DMS153 treated with DMSO at 0.1 percent for 48 hours (cell line): ENCODE results near the gene TPP2.

ENCODE experiments used
- DNase-seq: peaks from one replicate; lab custom pipeline; 2025; ENCODE audit not compliant: unreplicated experiment; lab: John Stamatoyannopoulos, UW

The TPP2 gene

DNA sequence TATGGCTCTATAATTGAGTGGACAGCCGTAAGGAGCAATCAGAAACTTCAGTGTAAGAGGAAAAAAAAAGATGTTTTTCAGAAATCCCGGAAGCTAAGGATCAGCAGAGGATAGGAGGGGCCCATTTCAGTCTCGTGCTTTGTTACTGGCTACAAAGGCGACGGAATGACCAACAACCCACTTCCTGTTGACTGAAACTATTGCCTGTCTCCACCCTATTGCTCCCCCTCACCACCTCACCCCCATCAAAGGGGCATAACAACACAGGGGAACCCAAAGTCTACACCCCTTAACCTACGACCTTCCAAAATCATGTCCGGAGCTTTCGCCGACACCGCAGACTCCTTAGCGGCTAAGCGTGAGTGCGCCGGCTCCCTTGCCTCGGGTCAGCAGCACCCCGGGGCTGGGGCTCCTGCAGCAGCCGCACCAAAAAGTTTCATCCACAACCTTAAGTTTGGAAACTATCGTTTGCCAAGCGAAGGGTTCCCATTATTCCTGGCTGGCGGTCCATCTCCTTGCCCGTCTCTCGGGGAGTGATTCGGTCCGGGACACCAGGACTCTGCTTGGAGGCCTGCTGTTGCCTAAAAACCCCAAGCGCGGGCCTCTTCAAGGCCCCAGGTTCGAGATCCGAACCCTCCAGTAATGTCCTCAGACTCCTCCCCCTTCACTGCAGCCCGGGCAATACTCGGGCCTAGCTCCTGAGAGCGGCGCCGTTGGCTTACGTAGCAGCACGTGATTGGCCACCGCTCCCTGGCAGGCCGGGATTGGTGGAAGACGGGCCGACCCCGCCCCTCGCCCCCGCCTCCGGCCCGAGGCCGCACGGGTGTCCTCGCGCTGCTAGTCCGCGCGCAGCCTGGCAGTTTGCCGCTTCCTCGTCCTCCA, at the start of gene TPP2:
Gene TPP2, plus strand, starts transcription at position 840 of the 882 bp plus-strand sequence. CDS start 53 bp downstream, outside the sequence.
- peak; percentile 93 for DNase-seq

DNA sequence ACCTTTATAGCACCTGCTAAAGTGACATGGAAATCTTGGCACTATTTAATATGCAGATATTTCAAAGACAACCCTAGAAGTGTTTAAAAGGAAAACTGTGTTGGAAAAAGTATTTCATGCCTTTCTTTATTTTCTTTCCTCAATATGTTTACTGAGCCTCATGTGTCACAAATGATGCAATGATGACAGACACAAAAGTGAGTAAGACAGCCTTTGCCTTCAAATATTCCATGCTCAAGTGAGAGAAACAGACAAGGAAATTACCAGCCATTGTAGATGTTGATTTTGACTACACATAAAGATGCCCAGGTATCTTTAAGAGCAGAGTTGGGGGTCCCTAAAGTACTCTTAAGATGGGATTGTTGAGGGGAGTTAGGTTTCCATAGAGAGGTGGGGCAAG, 48.0 kb upstream of the TPP2 start:
- DNase-seq: no peak

DNA sequence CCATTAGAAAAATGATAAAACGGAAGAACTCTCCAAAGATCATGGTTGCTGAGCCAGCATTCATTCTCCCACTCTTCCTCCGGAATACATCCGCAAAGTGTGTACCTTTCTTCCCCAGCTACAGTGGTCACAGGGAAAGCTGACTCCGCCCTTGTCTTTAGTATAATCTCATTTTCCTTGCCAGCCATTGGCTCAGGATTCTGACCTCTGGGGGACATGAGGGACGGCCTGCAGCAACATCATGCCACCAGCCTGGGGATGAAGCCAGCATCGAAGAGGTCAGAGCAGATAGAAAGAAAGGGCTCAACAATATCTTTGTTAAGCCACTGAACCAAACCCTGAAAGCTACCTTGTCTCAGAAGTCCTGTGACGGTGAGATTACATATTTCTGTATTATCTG, 46.3 kb upstream of the TPP2 start:
- no peak for DNase-seq

DNA sequence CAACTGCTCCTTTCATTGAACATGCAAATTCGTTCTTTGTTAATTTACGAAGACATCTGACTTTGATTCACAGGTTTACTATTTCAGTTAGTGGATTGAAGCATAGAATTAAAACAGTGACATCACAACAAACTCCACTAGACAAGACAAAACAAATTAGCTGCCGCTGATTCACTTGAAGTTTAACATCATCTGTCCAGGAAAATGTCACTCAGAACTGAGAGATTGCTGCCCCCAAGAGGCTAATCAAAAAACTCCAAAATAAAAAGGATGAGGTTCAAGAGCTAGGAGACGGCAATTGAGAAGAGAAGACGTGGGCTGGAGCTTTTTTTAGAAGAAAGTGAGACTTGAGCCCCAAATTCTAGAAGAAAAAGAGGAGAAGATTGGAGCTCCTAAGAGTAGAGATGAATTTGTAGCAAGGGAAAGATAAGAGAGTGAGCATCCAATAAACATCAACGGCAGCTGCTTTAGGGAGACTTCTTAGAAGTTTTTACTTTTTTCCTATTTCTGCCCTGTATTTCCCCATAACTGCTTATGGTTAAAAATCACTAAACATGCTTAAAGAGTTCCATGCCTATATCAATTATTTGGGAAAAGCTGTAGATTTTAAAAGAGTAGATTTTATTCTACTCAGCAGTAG, 40.8 kb upstream of the TPP2 start:
- peak; percentile 37 for DNase-seq

DNA sequence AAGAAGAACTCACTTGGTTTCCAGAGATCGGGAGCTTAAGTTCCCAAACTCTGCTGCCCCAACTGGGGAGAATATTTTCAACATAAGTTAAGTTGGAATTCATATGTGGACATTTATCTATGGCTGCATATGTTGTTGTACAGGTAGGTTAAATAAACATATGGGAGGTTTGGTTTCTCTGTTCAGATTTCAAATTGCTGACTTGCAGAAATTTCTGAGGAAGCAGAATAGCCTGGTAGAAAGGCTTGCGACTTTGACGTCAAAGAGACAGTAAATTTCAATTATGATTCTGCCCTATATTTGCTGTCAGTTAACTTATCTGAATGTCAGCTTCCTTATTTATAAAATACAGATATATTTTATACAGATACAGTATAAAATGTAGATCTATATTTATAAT, 40.0 kb upstream of the TPP2 start:
- no peak for DNase-seq

DNA sequence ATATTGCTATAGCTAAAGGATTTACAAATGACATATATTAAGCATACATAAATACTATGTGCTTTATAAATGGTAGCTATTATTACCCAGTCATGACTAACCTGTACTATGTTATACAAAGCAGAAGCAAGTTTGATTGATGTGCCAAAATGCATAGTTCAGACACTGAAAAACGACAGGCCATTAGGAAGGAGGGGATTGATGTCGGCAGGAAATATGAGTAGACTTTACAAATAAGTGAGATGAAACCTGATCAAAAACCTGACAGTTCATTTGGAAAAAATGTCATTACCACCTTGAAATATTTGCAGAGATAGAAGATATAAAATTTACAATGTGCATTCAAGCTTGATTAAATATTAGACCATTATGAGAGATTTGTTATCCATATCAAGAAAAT, 38.8 kb upstream of the TPP2 start:
- DNase-seq: no peak

DNA sequence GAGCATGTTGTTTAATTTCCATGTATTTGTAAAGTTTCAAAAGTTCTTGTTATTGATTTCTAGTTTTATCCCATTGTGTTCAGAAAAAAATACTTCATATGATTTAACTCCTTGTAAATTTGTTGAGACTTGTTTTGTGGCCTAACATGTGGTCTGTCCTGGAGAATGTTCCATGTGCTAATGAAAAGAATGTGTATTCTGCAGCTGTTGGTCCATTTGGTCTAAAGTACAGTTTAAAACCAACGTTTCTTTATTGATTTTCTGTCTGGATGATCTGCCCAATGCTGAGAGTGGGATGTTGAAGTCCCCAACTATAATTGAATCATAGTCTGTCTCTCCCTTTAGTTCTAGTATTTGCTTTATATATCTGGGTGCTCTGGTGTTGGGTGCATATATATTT, 34.9 kb upstream of the TPP2 start:
- DNase-seq: no peak

DNA sequence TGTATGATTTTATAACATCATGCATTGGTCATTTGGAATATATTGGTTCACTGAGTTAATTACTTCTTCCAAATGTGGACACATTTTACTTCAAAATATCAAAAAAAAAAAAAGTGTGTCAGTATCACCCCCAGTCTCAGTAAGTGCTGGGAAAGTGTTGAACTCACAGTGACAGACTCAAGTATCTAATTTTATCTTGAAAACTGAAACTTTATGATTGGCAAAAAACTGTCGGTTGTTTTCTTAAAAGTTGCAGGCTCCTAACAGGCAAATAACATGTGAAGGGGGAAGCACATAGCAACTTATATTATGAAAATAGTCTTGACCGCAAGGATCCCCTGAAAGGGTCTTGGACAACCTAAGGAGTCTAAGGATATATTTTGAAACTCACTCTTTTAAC, 33.5 kb upstream of the TPP2 start:
- no peak for DNase-seq

DNA sequence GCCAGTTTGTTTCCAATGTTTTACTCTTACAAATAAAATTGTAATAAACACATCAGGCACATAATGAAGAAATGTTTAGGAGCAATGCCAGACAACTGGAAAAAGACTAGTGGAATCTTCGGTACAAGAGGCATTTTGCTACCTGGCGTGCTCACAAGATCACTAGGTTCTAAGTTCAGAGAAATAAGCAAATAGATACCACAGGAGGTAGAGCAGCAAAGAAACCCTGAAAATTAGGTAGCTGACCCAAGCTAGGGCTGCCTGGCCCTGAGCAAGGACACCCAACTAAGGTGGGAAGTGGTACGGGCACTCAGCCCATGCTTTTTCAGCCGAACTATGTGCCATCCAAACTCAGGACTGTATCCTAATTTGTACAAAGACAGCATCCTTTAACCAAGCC, 32.2 kb upstream of the TPP2 start:
- no peak for DNase-seq

DNA sequence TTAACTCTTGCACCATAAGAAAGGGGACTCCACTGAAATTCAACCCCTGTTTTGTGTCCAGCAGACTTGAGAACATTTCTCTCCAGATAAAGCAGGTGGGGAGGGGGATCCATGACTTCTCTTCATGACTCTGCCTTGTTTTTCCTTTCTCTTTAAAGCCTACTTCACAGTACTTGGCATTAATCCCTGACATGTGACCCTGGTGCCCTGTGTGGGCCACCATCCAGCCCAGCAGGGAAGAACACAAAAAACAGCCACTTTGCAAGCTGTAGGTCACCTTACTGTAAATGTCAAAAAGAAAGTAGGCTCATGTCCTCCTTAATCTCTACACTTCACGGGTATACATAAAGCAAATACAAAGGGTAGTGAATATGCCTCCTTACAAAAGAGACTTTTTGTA, 30.3 kb upstream of the TPP2 start:
- no peak for DNase-seq

DNA sequence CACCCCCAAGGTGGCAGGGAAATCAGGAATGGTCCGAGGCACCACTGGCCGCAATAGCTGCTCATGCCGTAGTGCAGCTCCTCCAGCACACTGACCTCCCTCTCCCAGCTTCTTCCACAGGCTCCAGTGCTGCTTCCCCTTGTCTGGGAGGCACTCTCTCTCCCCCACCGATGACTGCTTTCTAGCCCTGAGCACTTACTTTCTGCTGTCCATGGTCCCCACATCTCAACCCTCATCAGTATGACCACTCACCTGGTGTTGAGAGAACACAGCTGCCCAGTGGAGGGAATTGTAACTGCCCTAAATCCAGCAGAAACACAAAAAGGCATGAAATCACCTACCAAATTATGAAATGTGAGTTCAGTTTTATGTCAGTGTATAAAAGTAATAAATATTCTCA, 28.9 kb upstream of the TPP2 start:
- DNase-seq: no peak

DNA sequence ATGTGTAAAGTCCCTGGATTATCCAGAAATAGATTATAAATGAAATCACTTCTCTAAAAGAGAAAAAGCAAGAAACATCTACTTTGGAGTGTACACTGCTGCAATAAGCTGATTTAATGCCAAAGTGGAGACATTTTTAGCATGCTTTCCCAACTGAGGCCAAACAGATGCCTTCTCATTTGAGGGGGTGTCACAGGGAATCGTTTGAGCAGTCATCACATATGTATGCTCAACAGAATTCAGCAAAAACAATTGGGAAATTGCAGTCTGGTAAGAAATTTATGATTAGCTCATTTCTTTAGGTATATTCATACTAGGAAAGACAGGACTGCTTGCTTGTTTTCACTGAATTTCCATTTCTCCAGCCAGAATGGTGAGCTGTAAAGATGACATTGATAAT, 27.3 kb upstream of the TPP2 start:
- no peak for DNase-seq

DNA sequence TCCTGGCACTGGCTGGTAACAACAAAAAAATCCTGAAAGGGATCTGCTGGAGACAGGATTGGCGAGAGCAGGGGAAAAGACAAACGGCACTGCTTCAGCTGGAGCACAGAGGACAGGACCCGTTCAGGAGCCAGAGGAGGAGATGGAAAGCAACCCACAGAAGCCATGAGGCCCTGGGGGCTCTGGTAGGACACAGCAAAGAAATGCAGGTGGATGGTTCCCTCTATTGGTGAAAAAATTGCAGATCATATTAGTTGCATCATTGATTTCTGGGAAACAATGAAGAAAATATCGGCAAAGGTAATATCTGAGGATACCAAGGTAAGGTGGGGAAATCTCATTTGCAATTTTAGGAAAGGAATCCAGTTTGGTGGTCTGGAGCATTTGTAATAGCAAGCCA, 25.7 kb upstream of the TPP2 start:
- DNase-seq: no peak

DNA sequence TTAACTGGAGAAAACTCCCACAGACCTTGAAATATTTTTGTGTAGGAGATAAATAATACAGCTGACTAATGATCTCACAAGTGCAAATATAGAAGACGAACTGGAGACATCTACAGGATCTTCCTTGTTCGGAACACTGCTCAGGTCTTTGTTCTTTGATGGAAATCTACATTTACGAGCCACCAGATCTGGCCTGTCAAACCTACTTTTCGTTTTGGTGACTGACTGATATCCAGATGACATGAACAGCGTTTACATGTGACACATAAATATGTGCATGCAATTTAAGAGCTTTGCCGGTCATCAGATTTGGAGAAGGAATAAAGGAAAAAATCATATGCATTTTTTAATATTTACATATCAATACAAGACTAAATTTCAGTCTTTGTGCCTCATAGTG, 24.5 kb upstream of the TPP2 start:
- DNase-seq: no peak

DNA sequence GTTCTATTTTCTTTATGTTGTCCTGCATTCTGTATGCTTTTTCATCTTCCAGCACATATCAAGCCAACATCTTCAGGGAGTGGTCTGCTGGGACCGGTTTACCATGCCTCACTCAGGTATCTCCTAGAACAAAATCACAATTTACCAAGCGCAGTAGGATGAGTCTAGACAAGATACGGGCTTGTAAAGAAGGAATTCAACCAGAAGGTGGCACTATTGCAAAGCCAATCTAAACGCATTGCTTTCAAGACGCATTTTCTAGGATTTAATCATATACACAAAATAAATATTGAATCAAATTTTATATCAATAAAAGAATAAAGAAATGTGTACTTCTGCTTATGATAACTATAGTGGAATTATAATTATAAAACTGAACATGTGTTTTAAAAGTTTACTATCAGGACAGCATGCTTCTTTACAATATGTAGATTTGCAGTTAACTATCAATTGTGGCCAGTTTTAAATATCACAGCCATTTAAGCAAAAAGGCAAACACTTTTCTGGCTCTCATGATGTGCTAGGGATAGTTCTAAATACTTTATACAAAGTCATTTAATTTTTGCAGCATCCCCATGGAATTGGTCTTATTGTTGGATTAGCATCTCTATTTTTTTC, 16.1 kb upstream of the TPP2 start:
- DNase-seq: peak; percentile 45

DNA sequence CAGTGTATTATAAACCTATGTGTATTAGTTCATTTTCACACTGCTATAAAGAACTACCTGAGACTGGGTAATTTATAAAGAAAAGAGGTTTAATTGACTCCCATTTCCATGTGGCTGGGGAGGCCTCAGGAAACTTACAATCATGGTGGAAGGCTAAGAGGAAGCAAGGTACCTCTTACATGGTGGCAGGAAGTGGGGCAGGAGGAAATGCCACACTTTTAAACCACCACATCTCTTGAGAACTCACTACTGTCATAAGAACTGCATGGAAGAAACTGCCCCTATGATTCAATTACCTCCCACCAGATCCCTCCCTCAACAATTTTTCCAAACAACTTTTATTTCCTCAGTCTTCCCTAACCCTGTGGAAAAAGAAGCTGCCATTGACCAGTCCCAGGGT, 14.5 kb upstream of the TPP2 start:
- DNase-seq: no peak

DNA sequence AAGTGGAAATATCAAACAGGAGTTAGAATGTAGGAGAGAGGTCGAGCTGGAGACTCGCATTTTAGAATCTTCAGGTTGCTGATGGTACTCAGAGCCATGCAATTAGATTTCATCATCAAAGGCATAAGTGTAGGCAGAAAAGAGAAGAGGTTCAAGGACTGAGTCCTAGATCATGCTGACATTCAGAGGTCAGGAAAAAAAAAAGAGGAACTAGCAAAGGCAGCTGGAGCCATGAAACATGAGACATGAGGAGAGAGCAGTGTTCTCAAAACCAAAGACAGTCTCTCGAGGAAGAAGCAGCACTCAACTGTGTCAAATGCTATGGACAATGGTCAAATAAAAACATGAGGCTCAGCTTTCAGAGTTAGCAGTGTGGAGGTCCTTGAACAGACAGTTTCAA, 12.4 kb upstream of the TPP2 start:
- DNase-seq: no peak

DNA sequence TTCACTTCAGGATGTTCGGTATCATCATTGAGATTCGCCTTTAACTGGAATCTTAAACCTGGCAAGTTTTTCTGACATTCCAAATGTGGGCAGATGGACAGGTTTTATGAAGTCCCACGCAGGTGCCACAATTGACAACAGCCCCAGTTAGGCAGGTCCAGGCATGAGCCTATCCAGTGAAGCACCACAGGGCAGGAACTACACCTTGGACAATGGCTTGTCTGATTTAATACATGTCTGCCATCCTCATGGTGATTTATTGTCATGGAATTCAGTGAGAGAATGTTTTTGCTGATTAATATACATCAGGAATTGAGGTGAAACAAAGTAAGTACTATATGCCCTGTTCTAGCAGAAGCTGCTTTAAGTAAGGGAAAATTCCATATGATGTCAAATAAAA, 10.2 kb upstream of the TPP2 start:
- no peak for DNase-seq

DNA sequence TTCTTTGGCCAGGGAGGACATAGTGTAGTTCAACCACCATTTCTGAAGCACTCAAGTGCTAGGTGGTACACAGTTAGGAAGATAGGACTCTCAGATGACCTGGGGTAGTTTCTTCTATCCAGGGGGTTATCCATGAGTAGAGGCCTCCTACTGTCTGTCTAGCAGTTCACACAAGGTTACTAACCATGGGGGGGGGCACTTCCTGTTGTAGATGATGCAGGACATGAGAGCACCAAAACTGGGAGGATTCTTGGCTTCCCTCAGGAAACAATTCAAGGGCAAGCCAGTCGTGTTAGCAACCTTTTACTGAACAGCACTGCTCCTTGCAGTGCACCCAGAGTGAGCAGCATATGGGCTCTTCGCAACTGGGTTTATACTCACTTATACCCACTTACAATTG, 8.9 kb upstream of the TPP2 start:
- DNase-seq: no peak

DNA sequence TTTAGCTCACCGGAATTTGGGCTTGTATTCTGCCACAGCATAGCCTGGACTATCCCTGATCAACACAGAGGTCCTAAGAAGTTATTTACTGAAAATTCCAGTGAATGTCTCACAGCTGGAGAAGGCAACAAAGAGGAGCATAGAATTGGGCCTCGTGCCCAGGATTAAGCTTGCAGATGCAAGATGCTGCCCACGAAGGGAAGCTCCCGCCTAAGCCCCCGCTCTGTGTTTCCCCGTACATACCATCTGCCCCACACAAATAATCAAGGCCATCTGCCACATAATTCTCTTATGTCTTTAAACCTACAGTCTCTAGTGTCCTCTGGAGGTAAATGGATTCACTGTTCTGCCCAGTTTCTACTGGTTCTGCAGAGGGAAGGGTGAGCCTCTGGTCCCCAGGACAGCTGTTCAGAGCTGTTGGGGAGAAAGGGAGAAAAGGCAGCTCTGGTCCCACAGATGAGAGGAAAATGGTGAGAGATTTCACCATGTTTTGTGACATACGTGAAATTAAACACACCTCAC, 7.4 kb upstream of the TPP2 start:
- DNase-seq: no peak

DNA sequence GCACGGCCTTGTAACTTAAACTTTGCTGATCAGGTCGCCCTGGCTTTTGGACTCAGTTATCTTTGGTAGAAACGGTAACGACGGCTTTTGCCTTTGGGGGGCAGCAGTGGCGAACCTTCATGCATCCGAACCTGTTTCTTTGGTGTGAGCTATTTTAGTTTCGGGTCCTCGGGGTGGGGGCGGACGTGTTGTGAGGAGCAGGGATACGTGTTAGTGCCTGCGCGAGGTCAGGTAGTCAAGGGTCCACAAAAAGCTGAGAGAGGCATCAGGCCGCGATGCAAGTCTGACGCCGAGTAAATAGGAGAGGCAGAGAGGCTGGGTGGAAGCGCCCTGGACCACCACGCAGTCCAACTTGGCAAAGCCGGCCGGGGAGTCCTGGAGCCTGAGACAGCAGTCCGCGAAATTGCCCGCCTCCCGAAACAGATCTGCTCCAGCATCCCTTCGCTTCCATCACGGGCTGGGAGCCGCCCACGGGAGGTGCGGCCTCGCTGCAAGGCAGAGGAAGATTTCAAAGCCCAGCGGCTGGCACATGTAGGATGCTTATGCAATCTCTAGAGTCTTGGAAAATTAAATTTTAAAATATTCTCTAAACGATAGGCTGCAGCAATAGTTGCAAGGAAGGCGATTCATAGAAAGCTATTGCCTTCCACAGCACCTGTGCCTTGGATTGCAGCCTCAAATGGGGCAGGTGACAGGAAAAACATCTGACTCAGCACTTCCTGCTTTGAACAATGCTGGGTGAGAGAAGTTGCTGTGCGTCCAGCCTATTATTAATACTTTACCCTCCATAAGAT, 4.6 kb upstream of the TPP2 start:
- DNase-seq: peak; percentile 47
